Muscle of leg (tissue), 11 donors: ENCODE data around the gene SSH3. TPM values are rescaled to one million over a fixed set of nuclear protein-coding genes. Genes with fewer than 3 reads are reported as not detected.
A peak's percentile ranks its signal among the peaks of the same experiment; 100 is the strongest.

Source experiments
- DNase-seq: peaks from one replicate; pipeline ENCODE4 v3.0.0; 2013
- H3K27ac ChIP-seq: one replicate; pipeline ENCODE4 v1.5.1; 2013; ENCODE audit warnings: mild to moderate bottlenecking, low read length, control low read depth
- H3K27me3 ChIP-seq: one replicate; pipeline ENCODE4 v1.6.1; 2013; ENCODE audit warnings: low read length; ENCODE audit not compliant: control insufficient read depth, insufficient read depth
- H3K36me3 ChIP-seq: one replicate; pipeline ENCODE4 v1.6.1; 2013; ENCODE audit warnings: low read length; ENCODE audit not compliant: control insufficient read depth, insufficient read depth
- H3K4me1 ChIP-seq: one replicate; pipeline ENCODE4 v1.6.1; 2013; ENCODE audit warnings: low read length; ENCODE audit not compliant: control insufficient read depth, insufficient read depth
- H3K4me3 ChIP-seq: one replicate; pipeline ENCODE4 v1.5.1; 2013; ENCODE audit warnings: low read length, control low read depth
- H3K9me3 ChIP-seq: replicated peaks from 2 replicates; pipeline ENCODE4 v1.6.1; 2013; ENCODE audit warnings: low read depth, low read length; ENCODE audit not compliant: control insufficient read depth
- WGBS: methylation state at CpG from one replicate; pipeline ENCODE4 v1.1.5; 2013; ENCODE audit warnings: missing lambda C conversion rate; ENCODE audit not compliant: insufficient coverage; 5-methylcytosine and 5-hydroxymethylcytosine counted together
- polyA plus RNA-seq, 8 donors: library from polyadenylated mRNA; unstranded; fragments of 120-200 nt; gene quantifications; one replicate each; pipeline versions ENCODE4 v1.2.1 to v1.2.3, GENCODE V29; 2013; ENCODE audit warnings: inconsistent platforms in 1 of 8, low replicate concordance in 1 of 8; ENCODE audit not compliant: insufficient read length in 8 of 8, insufficient read depth in 1 of 8
- total RNA-seq: library from RNA; stranded (reverse); fragments of 120-200 nt; gene quantifications from one replicate; pipeline ENCODE4 v1.2.4, GENCODE V29; 2013

The SSH3 gene
- total and polyA plus RNA-seq, 9 donors: 9.7 to 20.5 (median 16.6) TPM

- H3K4me1 ChIP-seq: peaks cover 57% of the 10 kb centered on the region
- no peaks in the 10 kb centered on the region for H3K9me3 ChIP-seq
- no peak overlapping the region for H3K27ac ChIP-seq
- peak; percentile 80 for DNase-seq
- no peaks in the 10 kb centered on the region for H3K27me3 ChIP-seq
- H3K4me3 ChIP-seq: no peak overlapping the region
- H3K36me3 ChIP-seq: no peaks in the 10 kb centered on the region
- 13% methylated on average over 1 of the region's 3 CpGs for WGBS
These were observed 53.7 kb downstream of the SSH3 start for GRCh38 chr11:67356864-67357561.

- H3K27me3 ChIP-seq: no peaks in the 10 kb centered on the region
- no peak for DNase-seq
- WGBS: 71% methylated on average over 9 of the region's 12 CpGs
- no peak overlapping the region for H3K27ac ChIP-seq
- H3K36me3 ChIP-seq: no peaks in the 10 kb centered on the region
- no peaks in the 10 kb centered on the region for H3K9me3 ChIP-seq
- H3K4me3 ChIP-seq: no peak overlapping the region
- H3K4me1 ChIP-seq: peaks cover 49% of the 10 kb centered on the region
These were observed 54.7 kb downstream of the SSH3 start for GRCh38 chr11:67357831-67358670.

Other genes with a start within 250 kb of the SSH3 start
- gene RHOD, start 246.7 kb upstream of the SSH3 start, total RNA-seq: 14.2 TPM
- gene RHOD, start 246.7 kb upstream of the SSH3 start, polyA plus RNA-seq: 10 to 100 TPM; 13.2 to 20.9 (median 17.5) TPM
- 32.1 TPM for gene KDM2A, start 184.3 kb upstream of the SSH3 start, total RNA-seq
- 10 to 100 TPM; 42.4 to 65.0 (median 54.2) TPM for gene KDM2A, start 184.3 kb upstream of the SSH3 start, polyA plus RNA-seq
- 31.7 TPM for gene GRK2, start 37.1 kb upstream of the SSH3 start, total RNA-seq
- 10 to 100 TPM; 47.8 to 62.9 (median 59.4) TPM for gene GRK2, start 37.1 kb upstream of the SSH3 start, polyA plus RNA-seq
- 19.8 TPM for gene ANKRD13D, start 14.2 kb upstream of the SSH3 start, total RNA-seq
- gene ANKRD13D, start 14.2 kb upstream of the SSH3 start, polyA plus RNA-seq: 10 to 100 TPM; 16.2 to 35.5 (median 30.7) TPM
- gene POLD4, start 50.0 kb downstream of the SSH3 start, total RNA-seq: 33.6 TPM
- 10 to 100 TPM; 24.6 to 53.6 (median 32.1) TPM for gene POLD4, start 50.0 kb downstream of the SSH3 start, polyA plus RNA-seq
- gene CLCF1, start 70.1 kb downstream of the SSH3 start, total RNA-seq: 2.0 TPM
- gene CLCF1, start 70.1 kb downstream of the SSH3 start, polyA plus RNA-seq: 1 to 10 TPM; 2.8 to 4.8 (median 4.0) TPM
- 7.9 TPM for gene RAD9A, start 88.5 kb downstream of the SSH3 start, total RNA-seq
- gene RAD9A, start 88.5 kb downstream of the SSH3 start, polyA plus RNA-seq: 10 to 100 TPM in 5 of 8 donors, 1 to 10 TPM in 3; 6.9 to 14.2 (median 11.1) TPM
- gene PPP1CA, start 98.3 kb downstream of the SSH3 start, total RNA-seq: 130 TPM
- 100 to 1,000 TPM; 127 to 150 (median 142) TPM for gene PPP1CA, start 98.3 kb downstream of the SSH3 start, polyA plus RNA-seq
- gene TBC1D10C, start 100.6 kb downstream of the SSH3 start, total RNA-seq: 0.49 TPM
- 1 to 10 TPM; 1.4 to 7.2 (median 5.5) TPM for gene TBC1D10C, start 100.6 kb downstream of the SSH3 start, polyA plus RNA-seq
- gene CARNS1, start 112.1 kb downstream of the SSH3 start, total RNA-seq: 29.2 TPM
- gene CARNS1, start 112.1 kb downstream of the SSH3 start, polyA plus RNA-seq: 10 to 100 TPM; 30.6 to 80.7 (median 61.0) TPM
- gene RPS6KB2, start 125.0 kb downstream of the SSH3 start, total RNA-seq: 27.9 TPM
- gene RPS6KB2, start 125.0 kb downstream of the SSH3 start, polyA plus RNA-seq: 10 to 100 TPM; 33.9 to 45.5 (median 39.2) TPM
- gene PTPRCAP, start 134.2 kb downstream of the SSH3 start, total RNA-seq: 0.84 TPM
- 1 to 10 TPM; 1.0 to 1.5 (median 1.3) TPM for gene PTPRCAP, start 134.2 kb downstream of the SSH3 start, polyA plus RNA-seq
- 28.8 TPM for gene CORO1B, start 139.9 kb downstream of the SSH3 start, total RNA-seq
- gene CORO1B, start 139.9 kb downstream of the SSH3 start, polyA plus RNA-seq: 10 to 100 TPM; 24.2 to 42.4 (median 33.4) TPM
- not detected for gene GPR152, start 149.2 kb downstream of the SSH3 start, total RNA-seq
- gene GPR152, start 149.2 kb downstream of the SSH3 start, polyA plus RNA-seq: not detected
- gene CABP4, start 151.8 kb downstream of the SSH3 start, total RNA-seq: 0.66 TPM
- gene CABP4, start 151.8 kb downstream of the SSH3 start, polyA plus RNA-seq: 1 to 10 TPM in 2 of 8 donors, under 1 TPM in 6; 0.29 to 1.2 (median 0.73) TPM
- gene TMEM134, start 165.7 kb downstream of the SSH3 start, total RNA-seq: 16.1 TPM
- 10 to 100 TPM; 42.6 to 71.5 (median 47.2) TPM for gene TMEM134, start 165.7 kb downstream of the SSH3 start, polyA plus RNA-seq
- 59.5 TPM for gene AIP, start 179.5 kb downstream of the SSH3 start, total RNA-seq
- 10 to 100 TPM; 41.2 to 60.3 (median 52.1) TPM for gene AIP, start 179.5 kb downstream of the SSH3 start, polyA plus RNA-seq
- 4.9 TPM for gene PITPNM1, start 201.8 kb downstream of the SSH3 start, total RNA-seq
- 10 to 100 TPM in 1 of 8 donors, 1 to 10 TPM in 7; 6.0 to 11.6 (median 8.8) TPM for gene PITPNM1, start 201.8 kb downstream of the SSH3 start, polyA plus RNA-seq
- 7.9 TPM for gene CDK2AP2, start 204.6 kb downstream of the SSH3 start, total RNA-seq
- 10 to 100 TPM; 18.2 to 25.4 (median 19.6) TPM for gene CDK2AP2, start 204.6 kb downstream of the SSH3 start, polyA plus RNA-seq
- gene CABP2, start 219.9 kb downstream of the SSH3 start, total RNA-seq: not detected
- not detected for gene CABP2, start 219.9 kb downstream of the SSH3 start, polyA plus RNA-seq